AG08395 (cell line): ENCODE measurements around the gene ABCA4.

Experiments used
- DNase-seq: peaks from one replicate; pipeline ENCODE4 v3.0.0; 2012; ENCODE audit warnings: mixed read lengths, low spot score

ABCA4 gene

GRCh38 chr1:94027721-94028515 is 93.0 kb downstream of the ABCA4 start:
- no peak for DNase-seq

GRCh38 chr1:94026619-94027380 is 94.1 kb downstream of the ABCA4 start:
- DNase-seq, result no peak

GRCh38 chr1:94025383-94026340 is 95.3 kb downstream of the ABCA4 start:
- DNase-seq, result peak; percentile 75

GRCh38 chr1:94024104-94024792 is 96.7 kb downstream of the ABCA4 start:
- no peak for DNase-seq

- DNase-seq, result peak; percentile 80
These were observed 98.3 kb downstream of the ABCA4 start for GRCh38 chr1:94022471-94023189.

- DNase-seq, result peak; percentile 61
These were observed 100.0 kb downstream of the ABCA4 start for GRCh38 chr1:94020764-94021579.

GRCh38 chr1:94019327-94019726 is 101.6 kb downstream of the ABCA4 start:
- no peak for DNase-seq

GRCh38 chr1:94017155-94017829 is 103.7 kb downstream of the ABCA4 start:
- DNase-seq, result no peak

GRCh38 chr1:94015489-94015817 is 105.5 kb downstream of the ABCA4 start:
- no peak for DNase-seq

GRCh38 chr1:94014635-94015488 is 106.1 kb downstream of the ABCA4 start:
- peak; percentile 79 for DNase-seq

GRCh38 chr1:94014087-94014486 is 106.9 kb downstream of the ABCA4 start:
- DNase-seq, result no peak

- no peak for DNase-seq
These were observed 107.5 kb downstream of the ABCA4 start for GRCh38 chr1:94013367-94013878.

GRCh38 chr1:94012708-94013366 is 108.1 kb downstream of the ABCA4 start:
- no peak for DNase-seq

GRCh38 chr1:94011709-94012595 is 109.0 kb downstream of the ABCA4 start:
- no peak for DNase-seq

GRCh38 chr1:94011129-94011528 is 109.8 kb downstream of the ABCA4 start:
- no peak for DNase-seq

GRCh38 chr1:94009304-94009703 is 111.6 kb downstream of the ABCA4 start:
- no peak for DNase-seq

- no peak for DNase-seq
These were observed 114.3 kb downstream of the ABCA4 start for GRCh38 chr1:94006604-94007003.
